Fibroblast of peridontal ligament (primary cell): ENCODE data around the gene PCDHA7.
"Not testable (repeated sequence)": the region's sequence is repeated elsewhere in the genome, so short reads cannot be mapped to it uniquely, and the experiment has no call there.

Experiments
- DNase-seq: peaks from one replicate; pipeline ENCODE4 v3.0.0-alpha.2; 2010; ENCODE audit errors: extremely low read depth

PCDHA7 gene

GRCh38 chr5:140833993-140834392 lies at the start of gene PCDHA7:
PCDHA7 (plus strand) TSS chr5:140834269; CDS start chr5:140834384, 115 bp downstream.
- DNase-seq, result peak; percentile 4

- peak; percentile 0 for DNase-seq
Observed at GRCh38 chr5:140785905-140786686, 48.0 kb upstream of the PCDHA7 start, which contains the start of gene PCDHA1. PCDHA1 (plus strand) TSS chr5:140786140.

- DNase-seq, result not testable (repeated sequence)
Observed at GRCh38 chr5:140787422-140787821, 46.6 kb upstream of the PCDHA7 start.

GRCh38 chr5:140787849-140788504 lies 46.1 kb upstream of the PCDHA7 start:
- not testable (repeated sequence) for DNase-seq

GRCh38 chr5:140791089-140791488 lies 43.0 kb upstream of the PCDHA7 start:
- DNase-seq, result no peak

GRCh38 chr5:140794595-140795258 lies 39.3 kb upstream of the PCDHA7 start, which contains the start of gene PCDHA2:
PCDHA2 (plus strand) TSS chr5:140794852.
- DNase-seq, result peak; percentile 20

- DNase-seq, result peak; percentile 1
Observed at GRCh38 chr5:140795259-140795641, 38.8 kb upstream of the PCDHA7 start.

GRCh38 chr5:140796072-140796717 lies 37.9 kb upstream of the PCDHA7 start:
- DNase-seq, result not testable (repeated sequence)

- DNase-seq, result no peak
Observed at GRCh38 chr5:140796718-140797095, 37.4 kb upstream of the PCDHA7 start.

- DNase-seq, result peak; percentile 37
Observed at GRCh38 chr5:140800816-140801493, 33.1 kb upstream of the PCDHA7 start, which contains the start of gene PCDHA3. PCDHA3 (plus strand) TSS chr5:140801057.

- DNase-seq, result no peak
Observed at GRCh38 chr5:140801494-140801841, 32.6 kb upstream of the PCDHA7 start.

- DNase-seq, result not testable (repeated sequence)
Observed at GRCh38 chr5:140802381-140802780, 31.7 kb upstream of the PCDHA7 start.

- DNase-seq, result no peak
Observed at GRCh38 chr5:140802781-140803271, 31.2 kb upstream of the PCDHA7 start.

GRCh38 chr5:140806834-140807775 lies 27.0 kb upstream of the PCDHA7 start, which contains the start of gene PCDHA4:
PCDHA4 (plus strand) TSS chr5:140807068.
- DNase-seq, result peak; percentile 18

- DNase-seq, result not testable (repeated sequence)
Observed at GRCh38 chr5:140808241-140808888, 25.7 kb upstream of the PCDHA7 start.

- DNase-seq, result no peak
Observed at GRCh38 chr5:140808889-140809291, 25.2 kb upstream of the PCDHA7 start.

GRCh38 chr5:140821375-140822280 lies 12.4 kb upstream of the PCDHA7 start, which contains the start of gene PCDHA5:
PCDHA5 (plus strand) TSS chr5:140821613.
- DNase-seq, result no peak

- no peak for DNase-seq
Observed at GRCh38 chr5:140822281-140822629, 11.8 kb upstream of the PCDHA7 start.
